ENCODE data around the gene VAMP2. TPM values are rescaled to one million over a fixed set of nuclear protein-coding genes. Genes with fewer than 3 reads are reported as not detected.

Gene VAMP2
- total RNA-seq, 1 donor: 40.3 TPM

DNA sequence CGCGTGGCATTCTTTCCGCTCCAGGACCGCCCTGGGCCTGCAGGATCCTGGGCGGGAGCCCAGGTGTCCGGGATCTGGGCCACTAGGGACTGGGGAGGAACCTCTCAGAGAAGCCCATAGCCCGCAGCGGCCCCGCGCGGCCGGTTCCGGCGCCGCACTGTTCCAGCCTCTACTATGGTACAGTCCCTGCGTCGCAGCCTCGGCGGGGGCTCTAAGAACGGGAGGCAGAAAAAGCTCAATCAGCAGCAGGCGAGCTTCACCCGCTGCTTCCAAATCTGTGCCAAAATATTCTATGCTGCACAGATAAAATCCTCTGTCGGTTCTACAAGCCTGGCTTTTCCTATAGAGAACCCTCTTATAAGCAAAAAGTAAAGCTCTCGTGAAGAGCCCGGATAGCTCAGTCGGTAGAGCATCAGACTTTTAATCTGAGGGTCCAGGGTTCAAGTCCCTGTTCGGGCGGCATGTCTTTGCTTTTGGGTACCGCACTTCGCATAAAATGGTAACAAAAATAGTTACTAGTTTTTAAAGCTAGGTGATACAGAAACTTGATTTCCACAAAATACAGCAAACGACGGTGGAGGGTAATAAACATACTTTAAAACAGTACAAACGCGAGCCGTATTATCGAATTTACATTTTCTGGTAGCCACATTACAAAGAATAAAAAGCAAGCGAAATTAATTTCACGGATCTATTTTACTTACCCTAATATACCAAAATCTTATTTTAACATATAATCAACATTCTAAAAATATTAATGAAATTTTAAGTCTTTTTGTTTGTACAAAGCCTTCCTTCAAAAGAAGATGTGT, 43.8 kb downstream of the VAMP2 start:
- H3K27me3 ChIP-seq (ENCODE audit: insufficient read depth, low read length): peaks cover 67% of the 10 kb centered on the region
- H3K4me1 ChIP-seq (ENCODE audit: insufficient read depth, low read length): peaks cover 61% of the 10 kb centered on the region
- H3K4me3 ChIP-seq (ENCODE audit: low read length): peak overlapping the region; percentile 38
- H3K9me3 ChIP-seq (ENCODE audit: low read depth, low read length): no peaks in the 10 kb centered on the region

DNA sequence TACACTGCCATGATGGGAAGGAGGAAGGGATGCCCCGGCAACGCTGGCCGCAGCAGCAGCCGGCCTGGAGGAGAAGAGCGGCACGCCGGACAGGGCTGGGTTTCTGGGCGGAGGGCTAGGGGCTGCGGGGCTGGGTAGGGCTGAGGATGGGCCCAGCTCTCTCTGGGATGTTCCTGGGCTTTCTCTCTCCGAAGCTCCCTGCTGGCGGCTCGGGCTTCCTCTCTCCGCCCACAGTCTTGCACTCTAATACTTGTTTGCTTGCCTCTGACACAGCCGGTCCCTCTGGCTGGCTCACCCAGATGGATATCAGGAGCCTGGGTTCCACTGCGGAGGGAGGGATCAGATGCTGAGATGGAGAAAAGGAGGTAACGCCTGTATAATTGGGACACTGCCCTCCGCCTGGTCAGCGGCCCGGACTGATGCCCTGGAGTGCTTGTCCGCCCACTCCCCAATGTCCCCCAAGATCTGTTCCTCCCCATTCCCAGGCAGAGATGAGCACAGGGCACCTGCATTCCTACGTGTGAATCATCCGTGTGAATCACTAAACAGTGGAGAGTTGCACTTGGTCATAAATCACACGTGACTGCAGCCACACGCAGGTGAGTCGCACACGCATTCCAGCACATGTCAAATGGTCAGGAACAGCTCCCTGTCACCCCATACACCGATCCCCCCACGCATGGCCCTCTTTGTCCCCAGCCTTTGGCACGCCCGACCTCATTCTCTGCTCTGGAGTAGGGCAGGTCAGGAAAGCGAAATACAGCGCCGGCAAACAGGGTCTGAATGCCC, 44.6 kb downstream of the VAMP2 start, which contains the start of gene ALOXE3:
Gene ALOXE3 (minus strand): TSS at position 535 of the 789 bp plus-strand sequence. CDS start 524 bp downstream, at position 11.
- Histone ChIP-seq H3K27me3 (ENCODE audit: insufficient read depth, low read length) (peaks cover 59% of the 10 kb centered on the region), H3K9me3 (ENCODE audit: low read depth, low read length) (no peaks in the 10 kb centered on the region), H3K4me3 (ENCODE audit: low read length) (peak within 1 kb of the TSS; percentile 38), H3K4me1 (ENCODE audit: insufficient read depth, low read length) (peaks cover 53% of the 10 kb centered on the region)

DNA sequence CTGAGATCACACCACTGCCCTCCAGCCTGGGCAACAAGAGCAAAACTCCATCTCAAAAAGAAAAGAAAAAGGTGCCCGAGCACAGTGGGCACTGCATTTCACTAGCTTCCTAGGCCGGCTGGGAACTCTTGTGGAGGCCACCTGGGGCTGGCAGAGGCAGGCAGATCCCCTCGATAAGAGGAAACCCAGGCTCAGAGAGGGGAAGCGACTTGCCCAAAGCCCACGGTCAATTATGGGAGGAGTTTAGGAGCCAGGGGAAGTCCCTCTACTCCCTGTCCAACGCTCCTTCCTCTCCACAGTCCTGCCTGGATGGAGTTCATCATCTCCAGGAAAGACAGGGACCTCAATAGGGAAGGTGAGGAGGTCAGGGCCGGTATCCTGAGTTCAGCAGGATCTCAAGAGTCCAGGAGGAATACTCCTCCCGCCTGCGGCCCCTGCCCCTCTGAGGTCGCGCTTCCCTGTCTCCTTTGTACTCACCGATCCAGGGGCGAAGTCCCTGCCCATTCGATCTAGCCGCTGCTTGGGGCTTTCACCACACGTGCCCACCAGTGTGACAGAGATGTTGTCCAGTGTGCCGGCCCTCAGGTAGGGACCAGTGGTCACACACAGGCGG, 45.3 kb downstream of the VAMP2 start:
- peaks cover 58% of the 10 kb centered on the region for H3K27me3 ChIP-seq (ENCODE audit: insufficient read depth, low read length)
- peak overlapping the region; percentile 38 for H3K4me3 ChIP-seq (ENCODE audit: low read length)

GRCh38 chr17:8116776-8117175, 46.0 kb downstream of the VAMP2 start:
- Histone ChIP-seq H3K4me3 (ENCODE audit: low read length) (no peak overlapping the region), H3K27me3 (ENCODE audit: insufficient read depth, low read length) (peaks cover 60% of the 10 kb centered on the region), H3K4me1 (ENCODE audit: insufficient read depth, low read length) (peaks cover 39% of the 10 kb centered on the region), H3K9me3 (ENCODE audit: low read depth, low read length) (no peaks in the 10 kb centered on the region)

More for the DNA sequence above, 45.3 kb downstream of the VAMP2 start:
- Histone ChIP-seq H3K9me3 (ENCODE audit: low read depth, low read length) (no peaks in the 10 kb centered on the region), H3K4me1 (ENCODE audit: insufficient read depth, low read length) (peaks cover 46% of the 10 kb centered on the region)

GRCh38 chr17:8110907-8111306, 51.8 kb downstream of the VAMP2 start:
- Histone ChIP-seq H3K9me3 (ENCODE audit: low read depth, low read length) (no peaks in the 10 kb centered on the region), H3K4me3 (ENCODE audit: low read length) (no peak overlapping the region), H3K4me1 (ENCODE audit: insufficient read depth, low read length) (peaks cover 8% of the 10 kb centered on the region), H3K27me3 (ENCODE audit: insufficient read depth, low read length) (peaks cover 31% of the 10 kb centered on the region)

- Histone ChIP-seq H3K4me1 (ENCODE audit: insufficient read depth, low read length) (peaks cover 8% of the 10 kb centered on the region), H3K9me3 (ENCODE audit: low read depth, low read length) (no peaks in the 10 kb centered on the region), H3K4me3 (ENCODE audit: low read length) (no peak overlapping the region), H3K27me3 (ENCODE audit: insufficient read depth, low read length) (peaks cover 26% of the 10 kb centered on the region)
Observed at GRCh38 chr17:8110456-8110804, 52.3 kb downstream of the VAMP2 start.

- H3K4me1 ChIP-seq (ENCODE audit: insufficient read depth, low read length): peaks cover 8% of the 10 kb centered on the region
- H3K27me3 ChIP-seq (ENCODE audit: insufficient read depth, low read length): peaks cover 20% of the 10 kb centered on the region
- no peaks in the 10 kb centered on the region for H3K9me3 ChIP-seq (ENCODE audit: low read depth, low read length)
- H3K4me3 ChIP-seq (ENCODE audit: low read length): peak overlapping the region; percentile 19
Observed at GRCh38 chr17:8109661-8110455, 52.9 kb downstream of the VAMP2 start.

Other genes with a start within 250 kb of the VAMP2 start
- 2.4 TPM for gene RNF227, start 246.7 kb downstream of the VAMP2 start, total RNA-seq
- 1.2 TPM for gene KCNAB3, start 233.1 kb downstream of the VAMP2 start, total RNA-seq
- 21.4 TPM for gene TRAPPC1, start 231.0 kb downstream of the VAMP2 start, total RNA-seq
- gene CNTROB, start 230.7 kb downstream of the VAMP2 start, total RNA-seq: 9.2 TPM
- gene GUCY2D, start 160.3 kb downstream of the VAMP2 start, total RNA-seq: 0.10 TPM
- gene ALOX15B, start 123.9 kb downstream of the VAMP2 start, total RNA-seq: 0.10 TPM
- gene ALOX12B, start 75.2 kb downstream of the VAMP2 start, total RNA-seq: not detected
- gene ALOXE3, start 44.4 kb downstream of the VAMP2 start, total RNA-seq: 0.10 TPM
- not detected for gene HES7, start 38.8 kb downstream of the VAMP2 start, total RNA-seq
- 250 TPM for gene PER1, start 10.5 kb downstream of the VAMP2 start, total RNA-seq
- gene TMEM107, start 13.4 kb upstream of the VAMP2 start, total RNA-seq: 221 TPM
- gene BORCS6, start 27.2 kb upstream of the VAMP2 start, total RNA-seq: 9.2 TPM
- gene AURKB, start 47.6 kb upstream of the VAMP2 start, total RNA-seq: 1.5 TPM
- gene CTC1, start 85.1 kb upstream of the VAMP2 start, total RNA-seq: 61.2 TPM
- 6.0 TPM for gene PFAS, start 86.3 kb upstream of the VAMP2 start, total RNA-seq
- gene RANGRF, start 125.7 kb upstream of the VAMP2 start, total RNA-seq: 5.1 TPM
- 0.42 TPM for gene SLC25A35, start 132.5 kb upstream of the VAMP2 start, total RNA-seq
- gene ARHGEF15, start 147.3 kb upstream of the VAMP2 start, total RNA-seq: not detected
- gene ODF4, start 176.9 kb upstream of the VAMP2 start, total RNA-seq: not detected
- 6,688 TPM for gene RPL26, start 220.2 kb upstream of the VAMP2 start, total RNA-seq
- 0.73 TPM for gene RNF222, start 234.9 kb upstream of the VAMP2 start, total RNA-seq

All from mononuclear cell (primary cell).